Fibroblast of pulmonary artery (primary cell): ENCODE measurements around the gene HMX3.
"Not testable (repeated sequence)": the region's sequence is repeated elsewhere in the genome, so short reads cannot be mapped to it uniquely, and the experiment has no call there.

ENCODE experiments used
- DNase-seq: peaks from one replicate; pipeline ENCODE4 v3.0.0-alpha.2; 2010; ENCODE audit warnings: low read depth
- H3K4me3 ChIP-seq: replicated peaks from 2 replicates; pipeline ENCODE4 v1.5.1; 2011; ENCODE audit warnings: low read depth, mild to moderate bottlenecking, control low read depth, low read length, moderate library complexity
- CTCF ChIP-seq: IDR thresholded peaks from 2 replicates; pipeline ENCODE4 v1.5.1; 2011; ENCODE audit warnings: mild to moderate bottlenecking, control low read depth, low read length, inconsistent platforms; ENCODE audit errors: missing control alignments

HMX3 gene

GRCh38 chr10:123160311-123160980 lies 24.7 kb downstream of the HMX3 start:
- DNase-seq, result no peak
- no peak for TF ChIP-seq CTCF
- no peak overlapping the region for H3K4me3 ChIP-seq

GRCh38 chr10:123164319-123164718 lies 28.5 kb downstream of the HMX3 start:
- no peak for TF ChIP-seq CTCF
- DNase-seq, result no peak
- no peak overlapping the region for H3K4me3 ChIP-seq

DNA sequence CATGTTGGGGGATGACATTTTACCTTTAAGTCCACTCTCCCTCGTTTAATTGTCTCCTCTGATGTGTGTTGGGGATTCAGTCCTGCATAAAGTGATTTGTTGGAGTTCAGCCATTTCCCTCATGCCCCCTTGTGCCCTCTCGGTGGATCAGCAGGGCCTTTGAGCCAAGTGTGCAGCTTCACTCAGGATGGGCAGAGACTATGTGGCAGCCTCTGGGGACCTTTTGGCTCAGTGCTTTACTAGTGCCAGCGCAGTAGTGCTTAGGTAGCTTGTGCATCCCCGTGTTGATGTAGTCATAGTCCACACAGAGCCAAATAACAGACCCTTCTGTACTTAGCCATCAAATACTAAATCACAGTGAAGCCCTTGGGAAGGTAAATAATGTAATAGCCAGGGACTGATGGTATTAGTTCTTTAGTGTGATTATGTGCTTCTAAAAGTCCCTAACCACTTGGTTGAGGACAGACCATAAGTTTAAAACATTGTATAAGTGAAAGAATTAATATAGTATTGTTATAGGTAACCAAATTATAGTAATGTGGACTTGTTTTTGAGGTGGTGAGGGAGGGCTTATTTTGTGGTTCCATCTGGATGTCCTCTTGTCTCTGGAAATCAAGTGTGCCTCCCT lies 29.8 kb downstream of the HMX3 start:
- DNase-seq, result no peak
- no peak overlapping the region for H3K4me3 ChIP-seq
- TF ChIP-seq CTCF, result no peak

DNA sequence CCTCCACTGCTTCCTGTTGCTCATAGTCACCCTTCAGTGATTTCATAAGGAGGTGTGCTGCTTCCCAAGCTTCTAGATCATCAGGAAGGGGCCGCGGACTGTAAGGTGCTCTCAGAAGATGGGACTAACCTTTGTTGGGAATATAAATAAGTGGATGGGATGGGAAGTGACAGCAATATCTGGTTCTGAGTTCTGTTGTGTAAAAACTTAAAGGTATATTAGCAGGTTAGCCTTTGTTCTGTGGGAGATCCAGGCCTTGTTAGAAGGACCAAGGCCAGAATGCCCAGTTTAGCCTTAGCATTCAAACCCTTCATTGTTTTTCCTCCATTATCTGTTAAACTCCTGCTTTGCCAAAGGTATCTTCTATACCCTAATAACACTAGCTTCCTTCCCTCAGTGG lies 30.8 kb downstream of the HMX3 start:
- no peak for DNase-seq
- H3K4me3 ChIP-seq, result no peak overlapping the region
- TF ChIP-seq CTCF, result no peak

GRCh38 chr10:123170961-123171360 lies 35.2 kb downstream of the HMX3 start:
- H3K4me3 ChIP-seq, result no peak overlapping the region
- TF ChIP-seq CTCF, result no peak

GRCh38 chr10:123171616-123172015 lies 35.8 kb downstream of the HMX3 start:
- DNase-seq, H3K4me3 ChIP-seq: not testable (repeated sequence)

More at GRCh38 chr10:123170961-123171360, 35.2 kb downstream of the HMX3 start:
- DNase-seq, result no peak

- TF ChIP-seq CTCF, result no peak
- DNase-seq, result no peak
- no peak overlapping the region for H3K4me3 ChIP-seq
Observed at GRCh38 chr10:123175389-123176387, 39.9 kb downstream of the HMX3 start.

DNA sequence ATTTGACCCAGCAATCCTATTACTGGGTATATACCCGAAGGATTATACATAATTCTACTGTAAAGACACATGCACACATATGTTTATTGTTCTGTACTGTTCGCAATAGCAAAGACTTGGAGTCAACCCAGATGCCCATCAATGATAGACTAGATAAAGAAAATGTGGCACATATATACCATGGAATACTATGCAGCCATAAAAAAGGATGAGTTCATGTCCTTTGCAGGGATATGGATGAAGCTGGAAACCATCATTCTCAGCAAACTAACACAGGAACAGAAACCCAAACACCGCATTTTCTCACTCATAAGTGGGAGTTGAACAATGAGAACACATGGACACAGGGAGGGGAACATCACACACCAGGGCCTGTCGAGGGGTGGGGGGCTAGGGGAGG lies 42.6 kb downstream of the HMX3 start:
- not testable (repeated sequence) for DNase-seq, H3K4me3 ChIP-seq
